Stromal cell of bone marrow (primary cell): ENCODE data around the gene ENDOV.
"Not testable (repeated sequence)": the region's sequence is repeated elsewhere in the genome, so short reads cannot be mapped to it uniquely, and the experiment has no call there.

Source experiments
- DNase-seq: peaks from one replicate; pipeline ENCODE4 v3.0.0-alpha.2; 2012; ENCODE audit warnings: low read depth

The ENDOV gene

DNA sequence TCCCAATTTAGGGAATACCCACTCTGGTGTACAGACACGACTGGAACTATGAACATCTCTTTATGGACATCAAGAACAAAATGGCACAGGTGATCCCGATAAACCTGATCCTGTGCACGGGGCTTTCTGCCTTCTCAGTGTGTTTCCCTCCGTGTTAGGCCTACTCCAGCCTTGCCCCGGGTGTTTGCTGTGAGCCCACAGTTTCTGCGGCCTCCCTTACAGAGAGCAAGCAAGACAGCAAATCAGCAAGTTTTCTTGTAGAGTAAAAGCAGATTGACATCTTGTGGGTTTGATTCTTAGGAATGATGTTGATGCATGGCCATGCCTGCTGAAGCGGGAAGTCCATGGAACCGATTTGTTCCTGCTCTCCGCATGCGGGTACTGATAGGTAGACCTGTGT, 26.4 kb upstream of the ENDOV start:
- no peak for DNase-seq

DNA sequence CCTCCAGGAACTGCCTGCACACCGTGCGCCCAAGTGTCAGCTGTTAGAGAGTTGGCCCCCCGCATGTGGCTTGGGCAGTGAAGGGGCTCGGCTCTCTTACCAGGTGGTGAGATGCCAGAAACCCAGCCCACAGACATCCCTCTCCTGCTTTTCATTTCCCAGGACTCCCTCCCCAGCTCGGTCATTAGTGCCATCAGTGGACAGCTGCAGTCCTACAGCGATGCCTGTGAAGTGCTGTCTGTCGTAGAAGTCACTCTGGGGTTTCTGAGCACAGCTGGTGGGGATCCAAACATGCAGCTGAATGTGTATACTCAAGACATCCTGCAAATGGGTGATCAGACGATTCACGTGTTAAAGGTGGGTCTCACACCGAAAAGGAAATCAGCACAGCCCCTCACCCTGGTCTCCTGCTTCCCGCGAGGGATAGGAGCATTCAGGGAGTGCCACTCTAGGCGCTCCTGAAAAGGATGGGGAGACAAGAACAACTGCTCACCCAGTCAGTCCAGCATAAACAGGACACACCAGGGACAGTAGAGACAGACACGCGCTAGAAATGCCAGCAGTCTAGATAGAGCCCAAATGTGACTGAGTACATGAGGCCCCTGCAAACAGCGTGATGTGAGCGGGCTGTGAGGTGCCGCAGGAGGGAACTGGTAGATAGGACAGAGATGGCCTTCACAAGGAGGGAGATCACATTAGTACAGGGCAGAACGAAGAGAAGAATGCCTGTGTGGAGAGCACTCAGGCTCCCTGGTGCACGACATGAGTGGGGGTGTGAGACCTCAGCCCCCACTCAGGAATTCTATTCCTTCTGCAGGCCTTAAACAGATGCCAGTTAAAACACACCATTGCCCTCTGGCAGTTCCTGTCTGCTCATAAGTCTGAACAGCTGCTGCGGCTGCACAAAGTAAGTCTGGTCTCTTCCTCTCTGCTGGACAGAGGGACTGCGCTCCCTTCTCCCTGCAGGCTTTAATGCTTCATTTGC, 25.7 kb upstream of the ENDOV start:
- no peak for DNase-seq

GRCh38 chr17:80393241-80393890, 21.6 kb upstream of the ENDOV start:
- DNase-seq = no peak

- no peak for DNase-seq
Measured at GRCh38 chr17:80393961-80394360, 21.0 kb upstream of the ENDOV start.

- DNase-seq = no peak
Measured at GRCh38 chr17:80394629-80395216, 20.2 kb upstream of the ENDOV start.

DNA sequence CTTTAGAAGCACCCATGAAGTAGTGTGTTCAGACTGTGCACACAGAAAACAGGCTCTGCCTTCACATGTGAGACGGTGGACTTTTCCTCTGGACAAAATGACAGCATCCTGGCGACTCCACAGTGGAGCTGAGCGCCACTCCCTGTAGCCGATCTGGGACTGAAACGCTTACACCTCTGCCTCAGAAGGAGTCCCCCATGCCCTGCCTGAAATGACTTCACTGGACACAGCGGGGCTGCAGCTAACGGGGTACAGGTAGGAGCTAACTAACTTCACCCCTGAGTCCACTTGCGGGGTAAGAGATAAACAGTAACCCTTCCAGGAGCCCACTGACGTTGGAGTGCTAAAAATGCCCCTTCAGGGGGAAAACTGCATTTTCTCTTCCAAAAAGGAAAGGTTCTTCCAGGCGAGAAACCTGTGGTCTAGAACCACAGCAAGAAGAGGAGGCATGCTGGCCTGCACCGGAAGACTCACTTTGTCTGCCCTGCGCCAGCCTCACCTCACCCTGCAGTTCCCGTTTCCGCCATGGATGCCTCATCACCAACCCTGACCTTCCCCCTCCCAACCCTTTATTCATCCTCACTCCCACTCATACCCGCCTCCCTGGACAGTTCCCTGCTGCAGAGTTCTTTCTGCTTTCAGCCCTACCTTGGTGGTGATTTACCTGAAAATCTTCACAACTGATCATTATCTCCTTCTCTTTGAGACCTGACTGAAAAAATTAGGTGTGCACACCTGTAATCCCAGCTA, 19.4 kb upstream of the ENDOV start:
- DNase-seq = no peak

GRCh38 chr17:80396157-80397033, 18.6 kb upstream of the ENDOV start:
- DNase-seq = no peak

GRCh38 chr17:80397034-80397387, 18.0 kb upstream of the ENDOV start:
- DNase-seq = no peak

- no peak for DNase-seq
Measured at GRCh38 chr17:80397686-80398085, 17.3 kb upstream of the ENDOV start.

DNA sequence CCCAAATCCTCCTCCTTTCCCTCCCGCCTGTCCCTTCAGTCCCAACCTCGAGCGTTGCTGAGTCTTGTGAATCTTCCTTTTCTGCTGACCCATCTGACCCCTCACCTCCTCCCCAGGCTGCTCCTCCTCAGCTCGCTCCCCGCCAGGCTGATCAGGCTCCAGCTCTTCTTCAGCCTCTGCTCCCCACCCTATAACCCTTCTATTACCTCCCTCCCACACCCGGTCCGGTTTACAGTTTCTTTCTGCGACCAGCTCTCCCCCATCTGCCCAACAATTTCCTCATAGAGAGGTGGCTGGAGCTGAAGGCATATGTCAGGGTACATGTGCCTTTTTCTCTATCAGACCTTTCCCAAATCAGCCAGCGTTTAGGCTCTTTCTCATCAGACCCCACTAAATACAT, 13.9 kb upstream of the ENDOV start:
- DNase-seq = not testable (repeated sequence)

DNA sequence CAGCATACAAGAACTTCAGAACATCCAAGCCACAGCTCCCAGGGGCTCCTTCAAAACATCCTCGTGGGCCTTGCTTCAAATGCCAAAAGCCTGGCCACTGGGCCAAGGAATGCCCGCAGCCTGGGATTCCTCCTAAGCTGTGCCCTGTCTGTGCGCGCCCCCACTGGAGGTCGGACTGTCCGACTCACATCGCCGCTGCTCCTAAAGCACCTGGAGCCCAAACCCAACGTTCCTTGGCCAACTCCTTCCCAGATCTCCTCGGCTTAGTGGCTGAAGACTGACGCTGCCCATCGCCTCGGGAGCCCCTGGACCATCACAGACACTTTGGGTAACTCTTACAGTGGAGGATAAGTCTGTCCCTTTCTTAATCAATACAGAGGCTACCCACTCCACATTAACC, 12.9 kb upstream of the ENDOV start:
- not testable (repeated sequence) for DNase-seq

DNA sequence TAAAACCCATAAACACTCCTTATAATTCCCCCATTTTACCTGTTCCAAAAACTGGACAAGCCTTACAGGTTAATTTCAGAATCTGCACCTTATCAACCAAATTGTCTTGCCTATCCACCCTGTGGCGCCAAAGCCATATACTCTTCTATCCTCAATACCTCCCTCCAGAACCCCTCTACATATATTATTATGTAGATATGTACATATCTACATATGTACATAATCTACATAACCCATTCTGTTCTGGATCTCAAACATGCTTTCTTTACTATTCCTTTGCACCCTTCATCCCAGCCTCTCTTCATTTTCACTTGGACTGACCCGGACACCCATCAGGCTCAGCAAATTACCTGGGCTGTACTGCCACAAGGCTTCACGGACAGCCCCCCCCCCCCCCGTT, 12.0 kb upstream of the ENDOV start:
- DNase-seq = no peak

- DNase-seq = no peak
Measured at GRCh38 chr17:80406146-80406545, 8.8 kb upstream of the ENDOV start.

DNA sequence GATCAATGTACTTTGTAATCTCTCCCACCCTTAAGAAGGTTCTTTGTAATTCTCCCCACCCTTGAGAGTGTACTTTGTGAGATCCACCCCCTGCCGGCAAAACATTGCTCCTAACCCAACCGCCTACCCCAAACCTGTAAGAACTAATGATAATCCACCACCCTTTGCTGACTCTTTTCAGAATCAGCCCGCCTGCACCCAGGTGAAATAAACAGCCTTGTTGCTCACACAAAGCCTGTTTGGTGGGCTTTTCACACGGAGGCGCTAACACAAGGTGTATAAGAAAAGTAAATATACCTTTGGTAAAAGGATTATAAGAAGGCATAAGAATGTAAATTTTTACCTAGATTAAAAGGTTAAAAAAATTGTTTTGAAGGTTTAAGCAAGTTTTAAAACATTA, 7.0 kb upstream of the ENDOV start:
- DNase-seq = not testable (repeated sequence)

- DNase-seq = no peak
Measured at GRCh38 chr17:80408872-80409271, 6.1 kb upstream of the ENDOV start.

DNA sequence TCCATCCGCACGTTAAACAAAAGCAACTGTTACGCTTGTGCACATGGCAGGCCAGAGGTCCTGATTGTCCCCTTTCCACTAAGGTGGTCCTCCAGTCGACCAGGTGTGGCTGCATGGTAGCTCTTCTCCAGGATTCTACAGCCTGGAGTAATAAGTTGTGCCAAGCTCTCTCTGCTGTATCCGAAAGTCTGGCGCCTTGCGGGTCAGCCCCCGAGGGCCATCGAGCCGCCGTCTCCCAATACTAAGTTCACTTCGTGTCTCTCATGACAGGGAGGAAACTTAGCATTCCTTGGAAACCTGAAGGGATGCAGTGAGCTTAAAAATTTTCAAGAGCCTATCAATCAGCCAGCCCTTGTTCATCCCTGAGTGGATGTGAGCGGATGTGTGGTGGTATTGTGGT, 5.3 kb upstream of the ENDOV start:
- no peak for DNase-seq

- DNase-seq = not testable (repeated sequence)
Measured at GRCh38 chr17:80410441-80411087, 4.4 kb upstream of the ENDOV start.

DNA sequence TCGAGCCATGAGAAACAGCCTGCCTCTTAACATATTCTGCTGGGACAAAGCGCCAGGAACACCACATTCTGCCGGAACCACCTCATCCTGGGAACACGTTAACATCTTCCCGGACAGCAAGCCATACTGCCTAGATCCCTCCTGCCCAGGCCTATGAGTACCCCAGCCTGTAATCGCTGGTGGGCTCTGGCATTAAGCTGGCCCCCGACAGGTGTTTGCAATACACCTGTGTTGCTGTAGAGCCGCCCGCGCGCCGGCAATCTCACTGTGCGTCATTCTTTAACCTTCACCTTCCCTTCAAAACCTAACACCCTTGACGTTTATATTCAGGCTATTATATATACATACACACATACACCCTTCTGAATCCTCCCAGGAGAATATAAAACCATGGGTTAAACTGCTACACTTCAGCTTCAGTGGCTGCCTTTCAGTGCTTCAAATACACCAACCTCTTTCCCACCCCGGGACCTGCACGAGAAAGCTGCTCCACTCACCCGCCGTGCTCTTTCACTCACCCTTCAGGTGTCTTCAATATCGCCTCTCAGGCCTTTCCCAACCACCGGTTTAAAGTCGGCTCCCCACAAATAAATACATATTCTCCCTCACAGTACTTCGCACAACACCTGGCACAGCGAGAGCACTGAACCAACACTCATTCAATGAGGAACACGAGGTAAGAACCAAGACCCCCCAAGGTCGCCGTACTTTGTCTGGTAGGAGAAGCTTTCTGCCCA, 1.0 kb upstream of the ENDOV start:
- no peak for DNase-seq

GRCh38 chr17:80414508-80414802, 512 bp upstream of the ENDOV start:
- no peak for DNase-seq

- DNase-seq = no peak
Measured at GRCh38 chr17:80415626-80416137, 715 bp downstream of the ENDOV start.
